ENCODE measurements around the gene MAPRE2.
"Not testable (repeated sequence)": the region's sequence is repeated elsewhere in the genome, so short reads cannot be mapped to it uniquely, and the experiment has no call there.

The MAPRE2 gene

GRCh38 chr18:35127201-35127600, 86.0 kb downstream of the MAPRE2 start:
- no peak for DNase-seq

GRCh38 chr18:35128675-35129074, 87.5 kb downstream of the MAPRE2 start:
- no peak for DNase-seq

GRCh38 chr18:35130236-35130635, 89.0 kb downstream of the MAPRE2 start:
- DNase-seq = no peak

GRCh38 chr18:35131387-35132020, 90.3 kb downstream of the MAPRE2 start:
- DNase-seq = no peak

GRCh38 chr18:35132021-35132902, 91.0 kb downstream of the MAPRE2 start:
- no peak for DNase-seq

GRCh38 chr18:35134190-35134730, 93.0 kb downstream of the MAPRE2 start:
- no peak for DNase-seq

- DNase-seq = no peak
Observed at GRCh38 chr18:35134791-35135531, 93.7 kb downstream of the MAPRE2 start.

- DNase-seq = no peak
Observed at GRCh38 chr18:35136248-35136647, 95.0 kb downstream of the MAPRE2 start.

- no peak for DNase-seq
Observed at GRCh38 chr18:35136885-35137284, 95.7 kb downstream of the MAPRE2 start.

GRCh38 chr18:35137632-35138031, 96.4 kb downstream of the MAPRE2 start:
- no peak for DNase-seq

- DNase-seq = no peak
Observed at GRCh38 chr18:35138773-35139172, 97.6 kb downstream of the MAPRE2 start.

- DNase-seq = no peak
Observed at GRCh38 chr18:35139517-35139916, 98.3 kb downstream of the MAPRE2 start.

- DNase-seq = no peak
Observed at GRCh38 chr18:35141077-35141476, 99.9 kb downstream of the MAPRE2 start.

GRCh38 chr18:35141567-35142274, 100.5 kb downstream of the MAPRE2 start:
- DNase-seq = no peak

- DNase-seq = no peak
Observed at GRCh38 chr18:35142275-35142615, 101.0 kb downstream of the MAPRE2 start.

GRCh38 chr18:35143622-35144596, 102.7 kb downstream of the MAPRE2 start:
- peak in 1 of 2 experiments; percentile 53 for DNase-seq

GRCh38 chr18:35144698-35145097, 103.5 kb downstream of the MAPRE2 start:
- DNase-seq = no peak

GRCh38 chr18:35150195-35150594, 109.0 kb downstream of the MAPRE2 start:
- DNase-seq = not testable (repeated sequence)

GRCh38 chr18:35153609-35154272, 112.5 kb downstream of the MAPRE2 start:
- no peak for DNase-seq

- DNase-seq = no peak
Observed at GRCh38 chr18:35155398-35156117, 114.3 kb downstream of the MAPRE2 start.

Data from NCI-H446 (cell line).